Measurements from ENCODE around the gene TMC8. TPM values are rescaled to one million over a fixed set of nuclear protein-coding genes. Genes with fewer than 3 reads are reported as not detected.

Gene TMC8
- total and polyA plus RNA-seq, 2 of the 8 experiments (the other 6 are each of a cell fraction or from before 2014, with no cell fraction given) = 1.00 to 2.8 TPM

DNA sequence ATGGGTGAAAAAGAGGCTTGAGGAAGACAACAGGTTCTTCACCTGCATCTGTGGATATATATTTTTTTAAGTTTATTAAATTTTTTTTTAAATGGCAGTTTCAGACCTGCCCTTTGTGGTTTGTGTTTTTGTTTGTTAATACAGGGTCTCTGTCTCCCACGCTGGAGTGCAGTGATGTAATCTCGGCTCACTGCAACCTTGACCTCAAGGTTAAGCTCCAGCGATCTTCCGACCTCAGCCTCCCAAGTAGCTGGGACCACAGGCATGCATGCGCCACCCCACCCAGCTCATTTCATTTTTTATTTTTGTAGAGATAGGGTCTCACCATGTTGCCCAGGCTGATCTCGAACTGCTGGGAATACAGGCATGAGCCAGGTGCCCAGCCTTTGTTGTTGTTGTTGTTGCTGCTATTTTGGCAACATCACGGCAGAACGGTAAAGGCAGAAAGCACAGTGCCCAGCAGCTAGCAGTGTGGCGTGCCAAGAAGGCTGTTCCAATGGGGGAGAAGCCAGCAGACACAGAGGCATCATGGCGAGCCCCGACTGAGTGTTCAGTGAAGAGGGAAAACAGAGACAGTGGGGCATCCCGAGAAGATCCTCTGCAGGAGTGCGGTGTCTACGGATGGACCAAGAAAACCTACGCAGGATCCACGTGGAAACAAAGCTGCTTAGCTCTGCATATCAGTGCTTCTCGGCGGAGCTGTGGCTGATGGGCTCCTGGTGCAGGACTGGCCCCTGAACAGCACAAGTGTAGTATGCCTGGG, 21.7 kb upstream of the TMC8 start:
- ChIA-PET CTCF (ENCODE audit: partially characterized antibody) (interaction anchor here (0.7 to 3.0 kb wide), 9 partner anchors 11 to 252 kb away, joined by 3 to 8 read pairs (median 4); no protein-coding TSS in a partner anchor), POLR2A (ENCODE audit: partially characterized antibody) (interaction anchor here (0.9 to 1.2 kb wide), 4 partner anchors 9 to 78 kb away, joined by 3 read pairs; partner anchors contain the start of gene TK1)
- DNase-seq (ENCODE audit: low read depth in 1 of 2, low spot score in 2 of 2) (no peak), FAIRE-seq (no peak)
- H4K91ac ChIP-seq (replicated peaks; ENCODE audit: insufficient read length, low read length) = no peak overlapping the region
- H2BK15ac ChIP-seq (ENCODE audit: low read length) = no peak overlapping the region
- H3K23ac ChIP-seq (ENCODE audit: insufficient read length) = no peak overlapping the region
- no peak overlapping the region for H2BK120ac ChIP-seq (replicated peaks; ENCODE audit: low read depth, low read length)
- H4K5ac ChIP-seq (ENCODE audit: insufficient read length, low read depth, low read length) = no peak overlapping the region
- no peak overlapping the region for H3K18ac ChIP-seq (ENCODE audit: extremely low read depth, low read length)
- no peak overlapping the region for H2AK5ac ChIP-seq (ENCODE audit: low read depth, low read length)
- H3K4me3 ChIP-seq (ENCODE audit: extremely low read depth in 1 of 4, insufficient read depth in 2 of 4, low read depth in 3 of 4, low read length in 4 of 4) = no peak overlapping the region
- peaks cover 0 to 19% (median 7%) of the 10 kb centered on the region in 4 experiments; a peak in 5 of 8 replicates for H3K36me3 ChIP-seq (ENCODE audit: control insufficient read depth in 2 of 4, insufficient read depth in 4 of 4, low read length in 3 of 4)
- H2AFZ ChIP-seq (ENCODE audit: low read length) = no peak overlapping the region
- H3K4me2 ChIP-seq (ENCODE audit: insufficient read depth in 1 of 2, low read depth in 2 of 2, low read length in 2 of 2) = no peak overlapping the region
- H3K27me3 ChIP-seq (replicated peaks in 1 of 4; ENCODE audit: control insufficient read depth in 3 of 4, extremely low read depth in 1 of 4, insufficient read depth in 3 of 4, low read length in 3 of 4) = no peaks in the 10 kb centered on the region
- no peak overlapping the region for H3K14ac ChIP-seq (ENCODE audit: insufficient read length)
- no peak overlapping the region for H2BK5ac ChIP-seq (ENCODE audit: low read depth, low read length)
- H3K4me1 ChIP-seq (replicated peaks in 1 of 4; ENCODE audit: control insufficient read depth in 3 of 4, insufficient read depth in 4 of 4, low read length in 3 of 4) = no peaks in the 10 kb centered on the region; a peak in 1 of 7 replicates
- no peak overlapping the region for H3K56ac ChIP-seq (replicated peaks; ENCODE audit: insufficient read length, low read depth, low read length)
- H2BK20ac ChIP-seq (ENCODE audit: low read length) = no peak overlapping the region
- no peak overlapping the region for H3K4ac ChIP-seq (replicated peaks; ENCODE audit: insufficient read length, low read depth, low read length)
- H2BK12ac ChIP-seq (ENCODE audit: low read depth, low read length) = no peak overlapping the region
- no peaks in the 10 kb centered on the region for H3K9me3 ChIP-seq (ENCODE audit: insufficient read depth in 2 of 2, low read depth in 1 of 2, low read length in 1 of 2)
- H4K8ac ChIP-seq (ENCODE audit: extremely low read depth, insufficient read depth, low read length) = no peak overlapping the region
- 93% methylated on average over 18 of the region's 18 CpGs; no CpG with 5 or more reads in 1 of the 2 experiments for WGBS, 2 experiments (ENCODE audit: extremely low coverage in 1 of 2, insufficient coverage in 1 of 2, insufficient read length in 1 of 2, insufficient replicate concordance in 2 of 2, low coverage in 1 of 2, low lambda C conversion rate in 2 of 2, missing lambda C conversion rate in 1 of 2)
- H3K23me2 ChIP-seq (ENCODE audit: low read depth, low read length) = no peaks in the 10 kb centered on the region
- H3K79me2 ChIP-seq (ENCODE audit: control insufficient read depth in 1 of 2, insufficient read depth in 2 of 2, low read length in 2 of 2) = no peaks in the 10 kb centered on the region
- H3K9ac ChIP-seq (replicated peaks in 1 of 4; ENCODE audit: extremely low read depth in 1 of 4, low read depth in 3 of 4, low read length in 3 of 4) = no peak overlapping the region
- H3K79me1 ChIP-seq (ENCODE audit: low read depth, low read length) = no peaks in the 10 kb centered on the region
- peaks cover 2 to 3% of the 10 kb centered on the region in 2 experiments for H4K20me1 ChIP-seq (replicated peaks in 1 of 2; ENCODE audit: control insufficient read depth in 1 of 2, insufficient read depth in 2 of 2, low read length in 2 of 2)
- H3K27ac ChIP-seq (ENCODE audit: low read depth, low read length) = no peak overlapping the region
- no peak for TF ChIP-seq CBX5 (IDR thresholded peaks at IDR 0.05; ENCODE audit: low read depth, low read length)
- no peak for TF ChIP-seq CHD2 (IDR thresholded peaks at IDR 0.05; ENCODE audit: low read length)
- TF ChIP-seq, protein P1, sequence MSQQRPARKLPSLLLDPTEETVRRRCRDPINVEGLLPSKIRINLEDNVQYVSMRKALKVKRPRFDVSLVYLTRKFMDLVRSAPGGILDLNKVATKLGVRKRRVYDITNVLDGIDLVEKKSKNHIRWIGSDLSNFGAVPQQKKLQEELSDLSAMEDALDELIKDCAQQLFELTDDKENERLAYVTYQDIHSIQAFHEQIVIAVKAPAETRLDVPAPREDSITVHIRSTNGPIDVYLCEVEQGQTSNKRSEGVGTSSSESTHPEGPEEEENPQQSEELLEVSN (IDR thresholded peaks at IDR 0.05) = no peak

Data from H1 (cell line).